Caco-2 (cell line): ENCODE results near the gene CTIF. TPM values are rescaled to one million over a fixed set of nuclear protein-coding genes. Genes with fewer than 3 reads are reported as not detected.
"Not testable (repeated sequence)": the region's sequence is repeated elsewhere in the genome, so short reads cannot be mapped to it uniquely, and the experiment has no call there.

Experiments
- BruUV-seq: library from RNA; stranded (reverse); fragments of 400-500 nt; replicated peaks from 2 replicates; lab custom pipeline; 2021; lab: Mats Ljungman, UMichigan
- CTCF ChIA-PET: fragments of 300-600 bp; sonication (Branson Sonifier 250); formaldehyde crosslinking; loops from one replicate; lab custom pipeline; 2022; ENCODE audit warnings: antibody characterized with exemption; lab: Charles Lee
- POLR2A ChIA-PET: fragments of 300-600 bp; sonication (Branson Sonifier 250); formaldehyde crosslinking; loops from one replicate; lab custom pipeline; 2022; ENCODE audit warnings: antibody characterized with exemption; lab: Charles Lee
- DNase-seq, 2 experiments: peaks; one replicate each; pipeline versions ENCODE4 v3.0.0 to v3.0.0-alpha.2; 2020 to 2022
- H3K27me3 ChIP-seq: replicated peaks from 2 replicates; pipeline ENCODE4 v1.6.0; 2011; ENCODE audit warnings: low read length; ENCODE audit not compliant: control insufficient read depth, insufficient read depth
- H3K36me3 ChIP-seq: 2 replicates; pipeline ENCODE4 v1.5.1; 2011; ENCODE audit warnings: low read length; ENCODE audit not compliant: control insufficient read depth, insufficient read depth
- H3K4me1 ChIP-seq: fragments of 250-450 bp; sonication (Bioruptor Pico); 2 replicates; pipeline ENCODE4 v1.5.1; 2020; ENCODE audit warnings: mild to moderate bottlenecking
- H3K4me3 ChIP-seq: 2 replicates; pipeline ENCODE4 v1.5.1; 2011; ENCODE audit warnings: low read depth, mild to moderate bottlenecking, control low read depth, low read length
- H3K9me3 ChIP-seq: fragments of 250-450 bp; sonication (Bioruptor Pico); 2 replicates; pipeline ENCODE4 v1.5.1; 2020; ENCODE audit warnings: mild to moderate bottlenecking, moderate library complexity
- H3K27ac Mint-ChIP-seq: one replicate; pipeline ENCODE4 v1.8.0; 2022; ENCODE audit warnings: mixed read lengths; ENCODE audit not compliant: unreplicated experiment
- H3K27me3 Mint-ChIP-seq: one replicate; pipeline ENCODE4 v1.8.0; 2022; ENCODE audit warnings: mixed read lengths; ENCODE audit not compliant: insufficient read depth, unreplicated experiment
- H3K36me3 Mint-ChIP-seq: one replicate; pipeline ENCODE4 v1.8.0; 2022; ENCODE audit warnings: mild to moderate bottlenecking, mixed read lengths; ENCODE audit not compliant: insufficient read depth, unreplicated experiment
- H3K4me1 Mint-ChIP-seq: one replicate; pipeline ENCODE4 v1.8.0; 2022; ENCODE audit warnings: low read depth, mixed read lengths; ENCODE audit not compliant: unreplicated experiment
- H3K4me3 Mint-ChIP-seq: one replicate; pipeline ENCODE4 v1.8.0; 2022; ENCODE audit warnings: mild to moderate bottlenecking, moderate library complexity, mixed read lengths; ENCODE audit not compliant: unreplicated experiment
- H3K9me3 Mint-ChIP-seq: one replicate; pipeline ENCODE4 v1.8.0; 2022; ENCODE audit warnings: mixed read lengths; ENCODE audit not compliant: unreplicated experiment
- intact Hi-C: fragments of 100-400 bp; cut with micrococcal nuclease; formaldehyde crosslinking; loops from one replicate; pipeline ENCODE4 v1.10.0; 2022; ENCODE audit not compliant: unreplicated experiment
- total RNA-seq: library from RNA; stranded (reverse); gene quantifications from 2 replicates; pipeline ENCODE4 v1.2.3, GENCODE V29; 2022
- TF ChIP-seq, protein P1 (sequence below), 2 experiments: fragments of 200-600 bp in 1 of 2; IDR thresholded peaks; 1 replicate in 1 of 2; 2 replicates in 1 of 2; pipeline versions ENCODE4 v1.5.1 to v1.8.0; 2011 to 2022; ENCODE audit warnings: antibody characterized with exemption in 1 of 2, control low read depth in 1 of 2, inconsistent platforms in 1 of 2, low read depth in 1 of 2, low read length in 1 of 2, mild to moderate bottlenecking in 1 of 2, moderate library complexity in 1 of 2; ENCODE audit not compliant: insufficient read depth in 1 of 2, severe bottlenecking in 1 of 2, unreplicated experiment in 1 of 2

The CTIF gene
- total RNA-seq, 1 experiment from 2014 or later = 19.9 TPM

DNA sequence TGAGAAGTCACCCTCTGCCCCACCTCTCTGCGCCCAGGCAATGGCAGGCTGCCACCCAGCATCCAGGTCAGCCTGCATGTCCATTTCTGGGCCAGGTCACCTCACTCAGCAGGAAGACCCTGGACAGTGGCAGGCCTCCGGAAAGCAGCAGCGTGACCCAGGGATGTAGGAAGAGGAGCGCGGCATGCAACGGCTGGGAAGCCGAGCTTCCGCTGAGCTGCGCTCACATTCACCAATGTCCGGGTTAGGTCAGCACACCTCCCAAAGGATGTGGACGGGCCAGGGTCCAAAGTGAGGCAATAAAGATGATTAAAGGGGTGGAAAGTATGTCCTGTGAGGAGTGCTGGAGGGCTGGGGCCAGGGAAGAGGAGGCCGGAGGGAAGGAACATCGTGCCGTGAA lies 174.5 kb downstream of the CTIF start:
- Mint-ChIP-seq H3K27me3 (no peaks in the 10 kb centered on the region), H3K4me3 (no peak overlapping the region), H3K4me1 (no peaks in the 10 kb centered on the region), H3K27ac (no peak overlapping the region), H3K9me3 (no peaks in the 10 kb centered on the region), H3K36me3 (no peaks in the 10 kb centered on the region)
- ChIA-PET CTCF (interaction anchor here (0.6 kb wide), 1 partner anchor 548 kb away, joined by 3 read pairs; no protein-coding TSS in a partner anchor), POLR2A (no interaction called here)
- Histone ChIP-seq H3K4me1 (no peaks in the 10 kb centered on the region), H3K4me3 (no peak overlapping the region), H3K36me3 (no peaks in the 10 kb centered on the region), H3K9me3 (no peaks in the 10 kb centered on the region), H3K27me3 (no peaks in the 10 kb centered on the region)
- no TSS peak for BruUV-seq
- intact Hi-C loops = no loop called here
- TF ChIP-seq, protein P1, sequence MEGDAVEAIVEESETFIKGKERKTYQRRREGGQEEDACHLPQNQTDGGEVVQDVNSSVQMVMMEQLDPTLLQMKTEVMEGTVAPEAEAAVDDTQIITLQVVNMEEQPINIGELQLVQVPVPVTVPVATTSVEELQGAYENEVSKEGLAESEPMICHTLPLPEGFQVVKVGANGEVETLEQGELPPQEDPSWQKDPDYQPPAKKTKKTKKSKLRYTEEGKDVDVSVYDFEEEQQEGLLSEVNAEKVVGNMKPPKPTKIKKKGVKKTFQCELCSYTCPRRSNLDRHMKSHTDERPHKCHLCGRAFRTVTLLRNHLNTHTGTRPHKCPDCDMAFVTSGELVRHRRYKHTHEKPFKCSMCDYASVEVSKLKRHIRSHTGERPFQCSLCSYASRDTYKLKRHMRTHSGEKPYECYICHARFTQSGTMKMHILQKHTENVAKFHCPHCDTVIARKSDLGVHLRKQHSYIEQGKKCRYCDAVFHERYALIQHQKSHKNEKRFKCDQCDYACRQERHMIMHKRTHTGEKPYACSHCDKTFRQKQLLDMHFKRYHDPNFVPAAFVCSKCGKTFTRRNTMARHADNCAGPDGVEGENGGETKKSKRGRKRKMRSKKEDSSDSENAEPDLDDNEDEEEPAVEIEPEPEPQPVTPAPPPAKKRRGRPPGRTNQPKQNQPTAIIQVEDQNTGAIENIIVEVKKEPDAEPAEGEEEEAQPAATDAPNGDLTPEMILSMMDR (IDR thresholded peaks at IDR 0.05; ENCODE audit: insufficient read depth in 1 of 2, low read depth in 1 of 2, low read length in 1 of 2, severe bottlenecking in 1 of 2, unreplicated experiment in 1 of 2) = no peak
- DNase-seq = no peak

DNA sequence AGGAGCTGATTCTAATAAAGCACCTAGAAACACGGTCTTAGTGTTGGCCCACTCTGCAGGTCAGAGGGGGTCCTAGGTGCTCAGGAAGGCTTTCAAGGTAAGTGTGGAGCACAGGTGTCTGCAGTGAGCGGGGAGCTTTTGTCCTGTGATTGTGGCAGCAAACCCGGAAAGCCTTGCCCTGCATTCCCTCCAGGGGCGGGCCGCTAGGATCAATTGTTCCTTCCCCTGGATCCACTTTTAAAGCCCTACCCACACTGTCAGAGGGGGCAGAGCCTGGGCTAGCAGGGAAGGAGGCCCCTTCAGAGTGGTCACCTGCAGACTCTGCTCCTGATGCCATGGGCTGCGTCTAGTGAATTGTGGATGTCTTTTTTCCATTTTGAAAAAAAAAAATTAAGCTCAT lies 176.0 kb downstream of the CTIF start:
- ChIA-PET CTCF (no interaction called here), POLR2A (no interaction called here)
- no peaks in the 10 kb centered on the region for H3K27me3 ChIP-seq
- no peak overlapping the region for H3K27ac Mint-ChIP-seq
- intact Hi-C loops = no loop called here
- no peaks in the 10 kb centered on the region for H3K4me1 ChIP-seq
- H3K27me3 Mint-ChIP-seq = no peaks in the 10 kb centered on the region
- no peaks in the 10 kb centered on the region for H3K4me1 Mint-ChIP-seq
- no peaks in the 10 kb centered on the region for H3K9me3 Mint-ChIP-seq
- peak in 1 of 2 experiments; percentile 4 for DNase-seq
- H3K36me3 ChIP-seq = no peaks in the 10 kb centered on the region
- no TSS peak for BruUV-seq
- no peak overlapping the region for H3K4me3 ChIP-seq
- no peaks in the 10 kb centered on the region for H3K36me3 Mint-ChIP-seq
- TF ChIP-seq, protein P1 (IDR thresholded peaks at IDR 0.05; ENCODE audit: insufficient read depth in 1 of 2, low read depth in 1 of 2, low read length in 1 of 2, severe bottlenecking in 1 of 2, unreplicated experiment in 1 of 2) = no peak
- no peak overlapping the region for H3K4me3 Mint-ChIP-seq
- H3K9me3 ChIP-seq = no peaks in the 10 kb centered on the region

DNA sequence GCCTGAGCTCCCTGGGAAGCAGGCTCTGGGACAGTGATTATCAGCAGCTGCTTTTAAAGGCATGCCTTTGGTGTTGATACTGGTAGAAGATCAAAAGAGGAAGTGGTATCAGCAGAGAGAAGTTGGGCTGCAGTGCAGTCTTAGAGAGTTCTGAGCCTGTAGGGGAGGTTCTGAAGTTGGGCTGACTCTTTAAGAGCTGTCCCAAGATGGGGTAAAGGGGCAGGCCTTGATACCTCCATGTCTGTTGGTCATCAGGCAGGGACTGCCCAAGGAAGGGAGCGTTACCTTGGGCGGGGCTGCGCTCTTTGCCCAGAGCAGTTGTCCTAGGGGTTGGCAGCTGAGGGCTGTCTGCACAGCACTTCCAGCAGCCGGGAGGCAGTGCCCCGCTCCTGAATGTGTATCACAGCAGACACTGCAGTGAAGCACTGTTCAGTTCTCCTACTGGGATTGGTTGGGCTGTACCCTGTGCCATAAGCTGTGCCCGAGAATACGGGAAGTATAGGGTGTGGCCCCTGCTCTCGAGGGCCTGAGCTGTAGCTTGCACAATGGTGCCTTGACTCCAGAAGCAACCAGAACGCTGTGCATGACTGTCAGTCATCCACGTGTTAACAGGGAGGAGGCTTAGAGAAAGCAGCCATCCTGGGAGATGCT lies 177.0 kb downstream of the CTIF start:
- Mint-ChIP-seq H3K4me1 (no peaks in the 10 kb centered on the region), H3K4me3 (no peak overlapping the region), H3K27ac (no peak overlapping the region), H3K27me3 (no peaks in the 10 kb centered on the region), H3K36me3 (no peaks in the 10 kb centered on the region), H3K9me3 (no peaks in the 10 kb centered on the region)
- Histone ChIP-seq H3K9me3 (no peaks in the 10 kb centered on the region), H3K36me3 (no peaks in the 10 kb centered on the region), H3K4me1 (no peaks in the 10 kb centered on the region), H3K27me3 (no peaks in the 10 kb centered on the region), H3K4me3 (no peak overlapping the region)
- TF ChIP-seq, protein P1 (IDR thresholded peaks at IDR 0.05; ENCODE audit: insufficient read depth in 1 of 2, low read depth in 1 of 2, low read length in 1 of 2, severe bottlenecking in 1 of 2, unreplicated experiment in 1 of 2) = no peak
- ChIA-PET POLR2A (no interaction called here), CTCF (no interaction called here)
- DNase-seq = no peak
- no TSS peak for BruUV-seq
- intact Hi-C loops = no loop called here

DNA sequence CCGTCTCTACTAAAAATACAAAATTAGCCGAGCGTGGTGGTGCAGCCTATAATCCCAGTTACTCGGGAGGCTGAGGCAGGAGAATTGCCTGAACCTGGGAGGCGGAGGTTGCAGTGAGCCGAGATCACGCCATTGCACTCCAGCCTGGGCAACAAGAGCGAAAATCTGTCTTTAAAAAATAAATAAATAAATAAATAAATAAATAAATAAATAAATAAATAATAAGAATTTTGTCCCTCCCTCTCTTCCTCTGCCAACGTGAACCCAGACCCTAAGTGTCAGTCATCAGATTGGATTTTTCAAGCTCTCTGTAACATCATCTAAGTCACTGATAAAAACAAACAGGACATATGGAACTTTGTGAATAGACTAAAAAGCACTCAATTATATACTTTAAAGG lies 178.4 kb downstream of the CTIF start:
- H3K9me3 Mint-ChIP-seq, H3K4me1 ChIP-seq, H3K36me3 Mint-ChIP-seq, POLR2A ChIA-PET, H3K4me3 ChIP-seq, H3K27me3 Mint-ChIP-seq, H3K27me3 ChIP-seq, intact Hi-C loops, H3K9me3 ChIP-seq, BruUV-seq, H3K4me3 Mint-ChIP-seq, H3K36me3 ChIP-seq, DNase-seq, CTCF ChIA-PET, H3K27ac Mint-ChIP-seq, H3K4me1 Mint-ChIP-seq: not testable (repeated sequence)
